ENCODE data around the gene BRIX1. TPM values are rescaled to one million over a fixed set of nuclear protein-coding genes. Genes with fewer than 3 reads are reported as not detected.

BRIX1 gene
- total and polyA plus RNA-seq, 2 of the 13 experiments (the other 11 are each of a cell fraction or from before 2014, with no cell fraction given) = 23.6 to 78.4 TPM

DNA sequence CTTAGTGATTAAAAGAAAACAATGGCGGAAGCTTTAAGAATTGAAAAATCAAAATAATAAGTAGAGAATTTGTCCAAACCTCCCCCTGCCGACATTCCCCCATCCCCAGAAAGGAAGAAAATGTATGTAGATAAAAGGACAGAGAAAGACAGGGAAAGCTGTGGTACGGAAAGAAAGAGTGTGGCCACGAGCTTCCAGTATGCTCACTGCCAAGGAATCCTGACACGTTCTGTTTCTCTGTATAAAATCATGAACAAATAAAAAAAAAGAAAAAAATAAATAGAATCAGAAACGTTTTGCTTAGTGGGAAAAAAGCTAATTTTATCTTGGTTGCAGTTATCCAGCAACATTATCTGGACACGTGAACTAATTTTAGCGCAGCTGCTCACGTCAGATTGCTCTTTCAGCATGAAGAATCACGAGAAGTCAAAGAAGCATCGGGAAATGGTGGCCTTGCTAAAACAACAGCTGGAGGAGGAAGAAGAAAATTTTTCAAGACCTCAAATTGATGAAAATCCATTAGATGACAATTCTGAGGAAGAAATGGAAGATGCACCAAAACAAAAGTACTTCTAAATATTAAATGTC is 29.0 kb downstream of the BRIX1 start:
- ChIA-PET CTCF (ENCODE audit: low intra/inter-chr PET ratio, low total read pairs) (no interaction called here), POLR2A (no interaction called here)
- H3K79me2 ChIP-seq (ENCODE audit: insufficient read depth, low read length) = no peaks in the 10 kb centered on the region
- peaks cover 13 to 50% of the 10 kb centered on the region in 2 experiments; a peak in 4 of 5 replicates for H3K36me3 ChIP-seq (replicated peaks in 1 of 2; ENCODE audit: control insufficient read depth in 1 of 2, insufficient read depth in 2 of 2, low read length in 2 of 2)
- WGBS (ENCODE audit: low lambda C conversion rate) = 90% methylated on average over 11 of the region's 11 CpGs
- H2AFZ ChIP-seq (ENCODE audit: low read length) = no peak overlapping the region
- H3K9ac ChIP-seq (ENCODE audit: insufficient read depth, low read depth, low read length) = no peak overlapping the region
- H3K4me3 ChIP-seq (replicated peaks in 1 of 3; ENCODE audit: insufficient read depth in 1 of 3, low read depth in 2 of 3, low read length in 3 of 3) = no peak overlapping the region
- intact Hi-C loops (cut with micrococcal nuclease; ENCODE audit: unreplicated experiment) (no loop called here), in situ Hi-C loops (cut with HindIII; ENCODE audit: extremely low pct_ligation_motif_present, low pct_unique_long_range_greater_than_20kb) (no loop called here)
- DNase-seq (ENCODE audit: low spot score) (no peak), FAIRE-seq (no peak), ATAC-seq (no peak)
- H3K27ac ChIP-seq (ENCODE audit: extremely low read length, insufficient read depth, low read length) = no peak overlapping the region
- H3K4me2 ChIP-seq (ENCODE audit: low read depth, low read length) = no peak overlapping the region
- no peaks in the 10 kb centered on the region for H3K27me3 ChIP-seq (ENCODE audit: control insufficient read depth in 1 of 2, insufficient read depth in 2 of 2, low read length in 2 of 2)
- TF ChIP-seq, protein P1, sequence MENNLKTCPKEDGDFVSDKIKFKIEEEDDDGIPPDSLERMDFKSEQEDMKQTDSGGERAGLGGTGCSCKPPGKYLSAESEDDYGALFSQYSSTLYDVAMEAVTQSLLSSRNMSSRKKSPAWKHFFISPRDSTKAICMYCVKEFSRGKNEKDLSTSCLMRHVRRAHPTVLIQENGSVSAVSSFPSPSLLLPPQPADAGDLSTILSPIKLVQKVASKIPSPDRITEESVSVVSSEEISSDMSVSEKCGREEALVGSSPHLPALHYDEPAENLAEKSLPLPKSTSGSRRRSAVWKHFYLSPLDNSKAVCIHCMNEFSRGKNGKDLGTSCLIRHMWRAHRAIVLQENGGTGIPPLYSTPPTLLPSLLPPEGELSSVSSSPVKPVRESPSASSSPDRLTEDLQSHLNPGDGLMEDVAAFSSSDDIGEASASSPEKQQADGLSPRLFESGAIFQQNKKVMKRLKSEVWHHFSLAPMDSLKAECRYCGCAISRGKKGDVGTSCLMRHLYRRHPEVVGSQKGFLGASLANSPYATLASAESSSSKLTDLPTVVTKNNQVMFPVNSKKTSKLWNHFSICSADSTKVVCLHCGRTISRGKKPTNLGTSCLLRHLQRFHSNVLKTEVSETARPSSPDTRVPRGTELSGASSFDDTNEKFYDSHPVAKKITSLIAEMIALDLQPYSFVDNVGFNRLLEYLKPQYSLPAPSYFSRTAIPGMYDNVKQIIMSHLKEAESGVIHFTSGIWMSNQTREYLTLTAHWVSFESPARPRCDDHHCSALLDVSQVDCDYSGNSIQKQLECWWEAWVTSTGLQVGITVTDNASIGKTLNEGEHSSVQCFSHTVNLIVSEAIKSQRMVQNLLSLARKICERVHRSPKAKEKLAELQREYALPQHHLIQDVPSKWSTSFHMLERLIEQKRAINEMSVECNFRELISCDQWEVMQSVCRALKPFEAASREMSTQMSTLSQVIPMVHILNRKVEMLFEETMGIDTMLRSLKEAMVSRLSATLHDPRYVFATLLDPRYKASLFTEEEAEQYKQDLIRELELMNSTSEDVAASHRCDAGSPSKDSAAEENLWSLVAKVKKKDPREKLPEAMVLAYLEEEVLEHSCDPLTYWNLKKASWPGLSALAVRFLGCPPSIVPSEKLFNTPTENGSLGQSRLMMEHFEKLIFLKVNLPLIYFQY (CRISPR knock-in tag; IDR thresholded peaks at IDR 0.05; ENCODE audit: borderline replicate concordance) = no peak
- no peak for TF ChIP-seq XRCC5 (optimal IDR thresholded peaks at IDR 0.05; ENCODE audit: low read length)
- no peak for TF ChIP-seq HOXA3 (CRISPR knock-in tag; IDR thresholded peaks at IDR 0.05)
- no peak for TF ChIP-seq RORA (CRISPR knock-in tag; IDR thresholded peaks at IDR 0.05)
- H4K20me1 ChIP-seq (ENCODE audit: insufficient read depth, low read length) = no peaks in the 10 kb centered on the region
- no peaks in the 10 kb centered on the region for H3K9me3 ChIP-seq (ENCODE audit: low read length)
- H3K4me1 ChIP-seq (ENCODE audit: insufficient read depth, low read length) = no peaks in the 10 kb centered on the region
- TSS peak; percentile 6 for BruUV-seq (replicated peaks)

All from HepG2 (cell line).